B cell (primary cell): ENCODE measurements around the gene PSMG1. TPM values are rescaled to one million over a fixed set of nuclear protein-coding genes. Genes with fewer than 3 reads are reported as not detected.
A peak's percentile ranks its signal among the peaks of the same experiment; 100 is the strongest.

Experiments
- ATAC-seq: fragments of 200-7000 bp; cut with Tn5 transposase; one replicate; pipeline ENCODE4 v1.10.0; 2021; ENCODE audit warnings: low read depth, mild to moderate bottlenecking, moderate number of reproducible peaks, moderate library complexity
- CTCF ChIA-PET: fragments of 350-600 bp; sonication (Branson Sonifier 250); formaldehyde crosslinking; loops from one replicate; lab custom pipeline; 2021; ENCODE audit warnings: antibody characterized with exemption, inconsistent platforms; lab: Charles Lee
- POLR2A ChIA-PET: fragments of 350-600 bp; sonication (Branson Sonifier 250); formaldehyde crosslinking; loops from one replicate; lab custom pipeline; 2021; ENCODE audit warnings: antibody characterized with exemption; lab: Charles Lee
- DNase-seq: peaks from one replicate; pipeline ENCODE4 v3.0.0; 2013
- H2AFZ ChIP-seq: 2 replicates; pipeline ENCODE4 v1.6.1; 2012; ENCODE audit warnings: mild to moderate bottlenecking, low read depth, low read length; ENCODE audit not compliant: insufficient read depth, poor library complexity, severe bottlenecking
- H3K27ac ChIP-seq, 2 donors: 1 replicate in 1 of 2; 2 replicates in 1 of 2; pipeline ENCODE4 v1.5.1; 2012 to 2013; ENCODE audit warnings: low read length in 2 of 2, mild to moderate bottlenecking in 2 of 2, moderate library complexity in 1 of 2
- H3K27me3 ChIP-seq, 4 experiments: fragments of 200-600 bp in 1 of 4; sonication (generic) in 1 of 4; replicated peaks in 1 of 4; 1 replicate in 2 of 4; 2 replicates in 2 of 4; pipeline versions ENCODE4 v1.6.1 to v1.7.0; 2013 to 2016; ENCODE audit warnings: low read length in 3 of 4, mild to moderate bottlenecking in 2 of 4, mixed read lengths in 1 of 4, moderate library complexity in 1 of 4; ENCODE audit not compliant: insufficient read depth in 4 of 4, control insufficient read depth in 3 of 4; ENCODE audit errors: control extremely low read depth in 1 of 4
- H3K36me3 ChIP-seq, 2 experiments: replicated peaks in 1 of 2; 1 replicate in 1 of 2; 2 replicates in 1 of 2; pipeline versions ENCODE4 v1.6.1 to v1.7.1; 2013; ENCODE audit warnings: low read length in 1 of 2; ENCODE audit not compliant: insufficient read depth in 2 of 2, control insufficient read depth in 1 of 2; ENCODE audit errors: control extremely low read depth in 1 of 2, extremely low read depth in 1 of 2
- H3K4me1 ChIP-seq, 2 donors: fragments of 200-600 bp in 1 of 2; sonication (generic) in 1 of 2; 1 replicate in 1 of 2; 2 replicates in 1 of 2; pipeline versions ENCODE4 v1.5.1 to v1.6.1; 2013 to 2017; ENCODE audit warnings: low read length in 2 of 2; ENCODE audit not compliant: control insufficient read depth in 2 of 2, insufficient read depth in 2 of 2
- H3K4me2 ChIP-seq: replicated peaks from 2 replicates; pipeline ENCODE3; 2012; ENCODE audit warnings: mild to moderate bottlenecking, low read depth, low read length; ENCODE audit not compliant: poor library complexity, severe bottlenecking
- H3K4me3 ChIP-seq, 5 experiments: fragments of 200-600 bp in 1 of 5; sonication (generic) in 1 of 5; 1 replicate in 3 of 5; 2 replicates in 2 of 5; pipeline versions ENCODE4 v1.5.1 to v1.7.0; 2011 to 2016; ENCODE audit warnings: low read length in 4 of 5, mild to moderate bottlenecking in 4 of 5, low read depth in 2 of 5, control low read depth in 1 of 5, moderate library complexity in 1 of 5; ENCODE audit not compliant: insufficient read depth in 1 of 5; ENCODE audit errors: control extremely low read depth in 1 of 5, extremely low read depth in 1 of 5
- H3K79me2 ChIP-seq: fragments of 200-600 bp; sonication (generic); one replicate; pipeline ENCODE4 v1.6.0; 2016; ENCODE audit warnings: low read length; ENCODE audit not compliant: control insufficient read depth, insufficient read depth
- H3K9ac ChIP-seq: fragments of 200-600 bp; sonication (generic); 2 replicates; pipeline ENCODE4 v1.6.1; 2017; ENCODE audit warnings: mild to moderate bottlenecking, low read length, moderate library complexity
- H3K9me3 ChIP-seq, 3 donors: one replicate each; pipeline versions ENCODE4 v1.6.1 to v1.7.1; 2013; ENCODE audit warnings: low read length in 2 of 3; ENCODE audit not compliant: control insufficient read depth in 2 of 3, insufficient read depth in 1 of 3; ENCODE audit errors: control extremely low read depth in 1 of 3
- H4K20me1 ChIP-seq: 2 replicates; pipeline ENCODE4 v1.6.0; 2012; ENCODE audit warnings: mild to moderate bottlenecking, low read length; ENCODE audit not compliant: insufficient read depth, control insufficient read depth, poor library complexity, severe bottlenecking
- H3K27ac Mint-ChIP-seq: one replicate; pipeline ENCODE4 v1.8.0; 2021; ENCODE audit warnings: mixed read lengths
- H3K27me3 Mint-ChIP-seq: one replicate; pipeline ENCODE4 v1.8.0; 2021; ENCODE audit warnings: mixed read lengths
- H3K4me1 Mint-ChIP-seq: one replicate; pipeline ENCODE4 v1.8.0; 2021; ENCODE audit warnings: mixed read lengths
- H3K4me3 Mint-ChIP-seq: one replicate; pipeline ENCODE4 v1.8.0; 2021; ENCODE audit warnings: mixed read lengths
- H3K9me3 Mint-ChIP-seq: one replicate; pipeline ENCODE4 v1.8.0; 2022; ENCODE audit warnings: mixed read lengths; ENCODE audit not compliant: insufficient read depth
- EZH2 ChIP-seq: IDR thresholded peaks from 2 replicates; pipeline ENCODE4 v1.6.1; 2012; ENCODE audit warnings: borderline replicate concordance, low read depth, mild to moderate bottlenecking, moderate library complexity, low read length; ENCODE audit not compliant: insufficient read depth, poor library complexity, severe bottlenecking
- WGBS: methylation state at CpG from one replicate; pipeline ENCODE4 v1.1.5; 2013; ENCODE audit warnings: missing lambda C conversion rate; ENCODE audit not compliant: insufficient coverage; 5-methylcytosine and 5-hydroxymethylcytosine counted together
- intact Hi-C: fragments of 100-400 bp; cut with micrococcal nuclease; formaldehyde crosslinking; loops from one replicate; pipeline ENCODE4 v1.10.0; 2022
- polyA plus RNA-seq: library from polyadenylated mRNA; depleted of rRNA; stranded (reverse); fragments of >200 nt; gene quantifications from 2 replicates; pipeline ENCODE4 v1.2.3, GENCODE V29; 2012
- total RNA-seq, 2 donors: library from RNA; stranded (reverse); fragments of 120-200 nt in 1 of 2; gene quantifications; 1 replicate in 1 of 2; 2 replicates in 1 of 2; pipeline versions ENCODE4 v1.2.3 to v1.2.4, GENCODE V29; 2013 to 2022
- TF ChIP-seq, protein P1 (sequence below): fragments of 200-600 bp; IDR thresholded peaks from one replicate; pipeline ENCODE4 v1.8.0; 2022; ENCODE audit warnings: antibody characterized with exemption, mild to moderate bottlenecking

Gene PSMG1
- total and polyA plus RNA-seq, 2 donors (not counting 1 experiment from before 2014, with no cell fraction given): 8.6 to 10.4 TPM

DNA sequence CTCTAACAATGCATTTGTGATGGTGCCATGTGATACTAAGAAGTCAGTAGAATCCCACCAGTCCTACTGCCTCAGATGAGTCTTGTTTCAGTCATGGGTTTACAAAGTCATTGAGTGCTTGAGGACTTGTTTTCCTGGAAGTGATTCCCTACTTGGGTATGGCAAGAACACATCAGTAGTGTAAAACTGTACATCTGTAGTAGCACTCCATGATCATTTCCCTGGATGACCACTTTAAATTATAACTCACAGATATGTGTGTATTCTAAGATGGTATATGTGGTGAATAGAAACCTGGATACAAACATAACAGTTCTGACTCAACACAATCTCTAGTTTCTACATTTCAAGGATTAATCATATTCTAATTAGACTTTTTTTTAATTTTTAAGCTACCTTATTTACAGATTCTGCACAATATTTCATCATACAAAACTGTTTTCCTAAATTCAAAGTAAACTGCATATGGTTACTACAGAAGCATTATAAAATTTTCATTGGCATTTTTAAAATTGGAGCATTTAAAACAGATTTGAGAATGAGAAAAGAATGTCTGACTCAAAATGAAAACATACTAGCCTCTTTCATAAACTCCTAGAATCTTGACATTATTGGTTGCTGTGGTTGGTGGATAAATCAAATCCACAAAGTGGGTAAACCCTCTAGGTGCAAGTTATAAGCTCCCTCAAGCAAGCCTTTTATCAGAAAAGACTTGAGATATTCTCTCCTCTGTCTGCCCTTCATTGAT is 6.8 kb upstream of the PSMG1 start:
- Mint-ChIP-seq H3K27ac (no peak overlapping the region), H3K4me1 (peaks cover 4% of the 10 kb centered on the region), H3K9me3 (no peaks in the 10 kb centered on the region), H3K4me3 (no peak overlapping the region), H3K27me3 (no peaks in the 10 kb centered on the region)
- no peak for TF ChIP-seq EZH2
- TF ChIP-seq, protein P1, sequence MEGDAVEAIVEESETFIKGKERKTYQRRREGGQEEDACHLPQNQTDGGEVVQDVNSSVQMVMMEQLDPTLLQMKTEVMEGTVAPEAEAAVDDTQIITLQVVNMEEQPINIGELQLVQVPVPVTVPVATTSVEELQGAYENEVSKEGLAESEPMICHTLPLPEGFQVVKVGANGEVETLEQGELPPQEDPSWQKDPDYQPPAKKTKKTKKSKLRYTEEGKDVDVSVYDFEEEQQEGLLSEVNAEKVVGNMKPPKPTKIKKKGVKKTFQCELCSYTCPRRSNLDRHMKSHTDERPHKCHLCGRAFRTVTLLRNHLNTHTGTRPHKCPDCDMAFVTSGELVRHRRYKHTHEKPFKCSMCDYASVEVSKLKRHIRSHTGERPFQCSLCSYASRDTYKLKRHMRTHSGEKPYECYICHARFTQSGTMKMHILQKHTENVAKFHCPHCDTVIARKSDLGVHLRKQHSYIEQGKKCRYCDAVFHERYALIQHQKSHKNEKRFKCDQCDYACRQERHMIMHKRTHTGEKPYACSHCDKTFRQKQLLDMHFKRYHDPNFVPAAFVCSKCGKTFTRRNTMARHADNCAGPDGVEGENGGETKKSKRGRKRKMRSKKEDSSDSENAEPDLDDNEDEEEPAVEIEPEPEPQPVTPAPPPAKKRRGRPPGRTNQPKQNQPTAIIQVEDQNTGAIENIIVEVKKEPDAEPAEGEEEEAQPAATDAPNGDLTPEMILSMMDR: no peak
- H3K79me2 ChIP-seq: no peaks in the 10 kb centered on the region
- ChIA-PET CTCF (no interaction called here), POLR2A (no interaction called here)
- no peaks in the 10 kb centered on the region for H3K27me3 ChIP-seq
- H3K27ac ChIP-seq: no peak overlapping the region
- no peaks in the 10 kb centered on the region for H3K9me3 ChIP-seq
- H2AFZ ChIP-seq: no peak overlapping the region
- H3K4me3 ChIP-seq: no peak overlapping the region
- intact Hi-C loops: no loop called here
- peaks cover 1 to 7% of the 10 kb centered on the region in 2 experiments for H3K36me3 ChIP-seq
- DNase-seq (no peak), ATAC-seq (no peak)
- no peak overlapping the region for H3K9ac ChIP-seq
- H3K4me2 ChIP-seq: no peak overlapping the region
- H4K20me1 ChIP-seq: no peaks in the 10 kb centered on the region
- H3K4me1 ChIP-seq: no peaks in the 10 kb centered on the region

DNA sequence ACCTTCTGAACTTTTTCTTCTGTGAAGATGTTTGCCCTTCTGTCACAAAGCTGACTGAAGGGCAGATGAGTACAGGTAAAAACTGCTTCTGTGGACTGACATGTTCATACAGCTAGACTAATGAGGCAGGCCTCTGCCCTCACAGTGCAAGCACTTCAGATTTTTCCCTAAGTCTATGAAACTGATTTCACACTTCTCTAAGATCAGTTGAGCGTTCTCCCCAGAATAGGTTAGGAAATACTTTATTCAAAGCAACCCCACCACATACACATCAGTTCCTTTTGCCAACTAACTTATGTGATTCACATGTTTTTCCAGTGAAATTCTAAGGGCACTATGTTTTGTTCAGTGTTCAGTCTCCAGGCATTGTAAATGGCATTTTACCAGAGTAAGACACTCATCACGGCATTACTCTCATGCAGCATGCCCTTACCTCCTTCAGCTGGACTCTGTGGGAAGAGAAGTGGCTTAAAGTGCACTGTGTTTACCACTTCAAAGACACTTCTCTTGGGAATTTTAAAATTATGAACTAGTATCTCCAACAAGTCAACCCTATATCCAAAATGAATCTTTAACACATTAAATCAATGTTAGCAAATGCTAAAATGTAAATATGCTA is 5.4 kb upstream of the PSMG1 start:
- no peaks in the 10 kb centered on the region for H3K36me3 ChIP-seq
- no peak overlapping the region for H3K4me2 ChIP-seq
- H3K4me1 ChIP-seq: peaks cover 3 to 6% of the 10 kb centered on the region in 2 donors
- no peaks in the 10 kb centered on the region for H3K27me3 Mint-ChIP-seq
- H3K4me3 ChIP-seq: no peak overlapping the region
- H3K27ac ChIP-seq: peak overlapping the region in 1 of 2 donors; percentile 37
- H2AFZ ChIP-seq: no peak overlapping the region
- no peaks in the 10 kb centered on the region for H4K20me1 ChIP-seq
- H3K27ac Mint-ChIP-seq: peak overlapping the region; percentile 11
- no peak overlapping the region for H3K9ac ChIP-seq
- TF ChIP-seq EZH2: no peak
- TF ChIP-seq, protein P1: no peak
- no peaks in the 10 kb centered on the region for H3K27me3 ChIP-seq
- ChIA-PET CTCF (interaction anchor here (0.7 to 0.8 kb wide), 2 partner anchors 87 to 207 kb away, joined by 3 read pairs; no protein-coding TSS in a partner anchor), POLR2A (no interaction called here)
- H3K79me2 ChIP-seq: no peaks in the 10 kb centered on the region
- whole genome bisulfite sequencing: 60% methylated on average over 1 of the region's 2 CpGs
- no peak overlapping the region for H3K4me3 Mint-ChIP-seq
- no peaks in the 10 kb centered on the region for H3K9me3 Mint-ChIP-seq
- intact Hi-C loops: no loop called here
- ATAC-seq (no peak), DNase-seq (no peak)
- peaks cover 15% of the 10 kb centered on the region for H3K4me1 Mint-ChIP-seq
- H3K9me3 ChIP-seq: no peaks in the 10 kb centered on the region
